HEK293T (cell line): ENCODE results near the gene DMKN.

Experiments used
- BHLHE40 ChIP-seq: fragments of 450-650 bp; IDR thresholded peaks from 2 replicates; pipeline ENCODE4 v1.6.1; 2016; ENCODE audit warnings: mild to moderate bottlenecking, moderate library complexity, borderline replicate concordance
- ELF4 ChIP-seq: fragments of 450-650 bp; IDR thresholded peaks from 2 replicates; pipeline ENCODE4 v1.6.1; 2017; ENCODE audit warnings: antibody characterized with exemption
- FOXA1 ChIP-seq: fragments of 450-650 bp; IDR thresholded peaks from 2 replicates; pipeline ENCODE4 v1.6.1; 2016; ENCODE audit warnings: mild to moderate bottlenecking
- FOXK2 ChIP-seq: fragments of 450-650 bp; IDR thresholded peaks from 2 replicates; pipeline ENCODE4 v1.6.1; 2016; ENCODE audit warnings: mild to moderate bottlenecking
- FOXM1 ChIP-seq: fragments of 450-650 bp; IDR thresholded peaks from 2 replicates; pipeline ENCODE4 v1.6.1; 2017; ENCODE audit warnings: mild to moderate bottlenecking, borderline replicate concordance
- HDGF ChIP-seq: fragments of 450-650 bp; IDR thresholded peaks from 2 replicates; pipeline ENCODE4 v1.6.1; 2017; ENCODE audit warnings: antibody characterized with exemption, borderline replicate concordance
- L3MBTL2 ChIP-seq: fragments of 450-650 bp; conservative IDR thresholded peaks from 2 replicates; pipeline ENCODE4 v1.6.1; 2016; ENCODE audit warnings: mild to moderate bottlenecking
- LEF1 ChIP-seq: fragments of 450-650 bp; IDR thresholded peaks from 2 replicates; pipeline ENCODE4 v1.6.1; 2017; ENCODE audit warnings: mild to moderate bottlenecking, borderline replicate concordance
- NFRKB ChIP-seq: fragments of 450-650 bp; IDR thresholded peaks from 2 replicates; pipeline ENCODE4 v1.6.1; 2016; ENCODE audit warnings: mild to moderate bottlenecking, moderate library complexity
- PKNOX1 ChIP-seq: fragments of 450-650 bp; IDR thresholded peaks from 2 replicates; pipeline ENCODE4 v1.6.1; 2016
- SUZ12 ChIP-seq: fragments of 450-650 bp; IDR thresholded peaks from 2 replicates; pipeline ENCODE4 v1.6.1; 2016; ENCODE audit warnings: mild to moderate bottlenecking
- TARDBP ChIP-seq: fragments of 450-650 bp; IDR thresholded peaks from 2 replicates; pipeline ENCODE4 v1.6.1; 2016

- TF ChIP-seq HDGF (no peak), FOXM1 (no peak), PKNOX1 (no peak), LEF1 (no peak), SUZ12 (no peak), TARDBP (no peak), BHLHE40 (no peak), FOXK2 (no peak), NFRKB (no peak), ELF4 (no peak), FOXA1 (no peak), L3MBTL2 (no peak)
Measured at GRCh38 chr19:35507561-35507960, 5.9 kb downstream of the DMKN start.
